ENCODE results near the gene ZNF91.
"Not testable (repeated sequence)": the region's sequence is repeated elsewhere in the genome, so short reads cannot be mapped to it uniquely, and the experiment has no call there.

Gene ZNF91

DNA sequence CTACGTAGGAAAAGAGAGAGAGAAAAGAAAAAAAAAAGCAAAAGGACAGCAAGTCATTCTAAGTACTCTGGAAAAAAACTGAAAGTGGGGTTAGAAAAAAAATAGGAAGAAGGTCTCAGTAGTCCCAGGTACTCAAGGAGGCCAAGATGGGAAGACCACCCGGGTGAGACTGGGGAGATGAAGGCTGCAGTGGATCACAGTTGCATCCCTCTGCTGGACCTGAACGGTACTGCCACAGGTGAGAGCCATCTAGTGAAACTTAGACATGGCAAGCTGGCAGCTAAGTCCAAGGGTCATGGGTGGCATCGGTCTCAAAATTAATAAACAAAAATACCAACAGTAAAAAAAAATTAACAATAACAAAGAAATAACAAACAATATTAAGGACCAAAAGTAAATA lies 41.0 kb upstream of the ZNF91 start:
- Histone ChIP-seq H3K27ac (replicated peaks) (no peak overlapping the region), H3K27me3 (ENCODE audit: insufficient read depth, poor library complexity, severe bottlenecking) (no peaks in the 10 kb centered on the region), H3K4me3 (replicated peaks; ENCODE audit: insufficient read depth, low read length) (no peak overlapping the region)
- TF ChIP-seq, protein P1, sequence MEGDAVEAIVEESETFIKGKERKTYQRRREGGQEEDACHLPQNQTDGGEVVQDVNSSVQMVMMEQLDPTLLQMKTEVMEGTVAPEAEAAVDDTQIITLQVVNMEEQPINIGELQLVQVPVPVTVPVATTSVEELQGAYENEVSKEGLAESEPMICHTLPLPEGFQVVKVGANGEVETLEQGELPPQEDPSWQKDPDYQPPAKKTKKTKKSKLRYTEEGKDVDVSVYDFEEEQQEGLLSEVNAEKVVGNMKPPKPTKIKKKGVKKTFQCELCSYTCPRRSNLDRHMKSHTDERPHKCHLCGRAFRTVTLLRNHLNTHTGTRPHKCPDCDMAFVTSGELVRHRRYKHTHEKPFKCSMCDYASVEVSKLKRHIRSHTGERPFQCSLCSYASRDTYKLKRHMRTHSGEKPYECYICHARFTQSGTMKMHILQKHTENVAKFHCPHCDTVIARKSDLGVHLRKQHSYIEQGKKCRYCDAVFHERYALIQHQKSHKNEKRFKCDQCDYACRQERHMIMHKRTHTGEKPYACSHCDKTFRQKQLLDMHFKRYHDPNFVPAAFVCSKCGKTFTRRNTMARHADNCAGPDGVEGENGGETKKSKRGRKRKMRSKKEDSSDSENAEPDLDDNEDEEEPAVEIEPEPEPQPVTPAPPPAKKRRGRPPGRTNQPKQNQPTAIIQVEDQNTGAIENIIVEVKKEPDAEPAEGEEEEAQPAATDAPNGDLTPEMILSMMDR (IDR thresholded peaks at IDR 0.05; ENCODE audit: insufficient read depth, low read length): no peak
- TF ChIP-seq, protein P2, sequence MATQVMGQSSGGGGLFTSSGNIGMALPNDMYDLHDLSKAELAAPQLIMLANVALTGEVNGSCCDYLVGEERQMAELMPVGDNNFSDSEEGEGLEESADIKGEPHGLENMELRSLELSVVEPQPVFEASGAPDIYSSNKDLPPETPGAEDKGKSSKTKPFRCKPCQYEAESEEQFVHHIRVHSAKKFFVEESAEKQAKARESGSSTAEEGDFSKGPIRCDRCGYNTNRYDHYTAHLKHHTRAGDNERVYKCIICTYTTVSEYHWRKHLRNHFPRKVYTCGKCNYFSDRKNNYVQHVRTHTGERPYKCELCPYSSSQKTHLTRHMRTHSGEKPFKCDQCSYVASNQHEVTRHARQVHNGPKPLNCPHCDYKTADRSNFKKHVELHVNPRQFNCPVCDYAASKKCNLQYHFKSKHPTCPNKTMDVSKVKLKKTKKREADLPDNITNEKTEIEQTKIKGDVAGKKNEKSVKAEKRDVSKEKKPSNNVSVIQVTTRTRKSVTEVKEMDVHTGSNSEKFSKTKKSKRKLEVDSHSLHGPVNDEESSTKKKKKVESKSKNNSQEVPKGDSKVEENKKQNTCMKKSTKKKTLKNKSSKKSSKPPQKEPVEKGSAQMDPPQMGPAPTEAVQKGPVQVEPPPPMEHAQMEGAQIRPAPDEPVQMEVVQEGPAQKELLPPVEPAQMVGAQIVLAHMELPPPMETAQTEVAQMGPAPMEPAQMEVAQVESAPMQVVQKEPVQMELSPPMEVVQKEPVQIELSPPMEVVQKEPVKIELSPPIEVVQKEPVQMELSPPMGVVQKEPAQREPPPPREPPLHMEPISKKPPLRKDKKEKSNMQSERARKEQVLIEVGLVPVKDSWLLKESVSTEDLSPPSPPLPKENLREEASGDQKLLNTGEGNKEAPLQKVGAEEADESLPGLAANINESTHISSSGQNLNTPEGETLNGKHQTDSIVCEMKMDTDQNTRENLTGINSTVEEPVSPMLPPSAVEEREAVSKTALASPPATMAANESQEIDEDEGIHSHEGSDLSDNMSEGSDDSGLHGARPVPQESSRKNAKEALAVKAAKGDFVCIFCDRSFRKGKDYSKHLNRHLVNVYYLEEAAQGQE (IDR thresholded peaks at IDR 0.05; ENCODE audit: insufficient replicate concordance, low read depth): no peak
- no peak for TF ChIP-seq POLR2AphosphoS5 (IDR thresholded peaks at IDR 0.05; ENCODE audit: low read depth)
- TF ChIP-seq SPI1 (IDR thresholded peaks at IDR 0.05; ENCODE audit: borderline replicate concordance, low read depth): no peak
- no peak for TF ChIP-seq GABPA (IDR thresholded peaks at IDR 0.05; ENCODE audit: low read depth)
- no peak for DNase-seq (ENCODE audit: low read depth in 1 of 2, low spot score in 1 of 2)

DNA sequence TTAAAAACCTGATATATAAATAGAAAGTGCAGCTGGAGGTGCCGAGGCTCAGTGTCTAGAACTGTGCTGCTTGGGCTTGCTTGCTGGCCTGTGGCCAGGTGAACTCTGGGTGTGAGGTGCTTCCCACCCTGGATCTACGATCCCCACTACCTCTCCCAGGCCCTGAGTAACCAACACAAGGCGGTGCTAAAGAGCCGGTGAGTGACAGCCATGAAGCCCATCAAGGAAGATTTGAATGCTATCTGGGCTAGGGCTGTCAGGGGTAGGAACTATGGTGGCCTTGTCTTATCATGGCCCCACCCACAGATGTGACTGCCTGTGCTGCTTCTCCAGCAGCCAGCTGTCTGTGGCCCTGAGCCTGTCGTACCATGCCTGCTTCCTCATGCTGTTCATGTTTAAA lies 25.6 kb upstream of the ZNF91 start:
- TF ChIP-seq GABPA (IDR thresholded peaks at IDR 0.05; ENCODE audit: low read depth) (no peak), SPI1 (IDR thresholded peaks at IDR 0.05; ENCODE audit: borderline replicate concordance, low read depth) (no peak), POLR2AphosphoS5 (IDR thresholded peaks at IDR 0.05; ENCODE audit: low read depth) (no peak)
- TF ChIP-seq, protein P2 (IDR thresholded peaks at IDR 0.05; ENCODE audit: insufficient replicate concordance, low read depth): no peak
- TF ChIP-seq, protein P1 (IDR thresholded peaks at IDR 0.05; ENCODE audit: insufficient read depth, low read length): no peak
- H3K27ac ChIP-seq (replicated peaks): no peak overlapping the region
- no peak overlapping the region for H3K4me3 ChIP-seq (replicated peaks; ENCODE audit: insufficient read depth, low read length)
- DNase-seq (ENCODE audit: low read depth in 1 of 2, low spot score in 1 of 2): no peak
- H3K27me3 ChIP-seq (ENCODE audit: insufficient read depth, poor library complexity, severe bottlenecking): no peaks in the 10 kb centered on the region

DNA sequence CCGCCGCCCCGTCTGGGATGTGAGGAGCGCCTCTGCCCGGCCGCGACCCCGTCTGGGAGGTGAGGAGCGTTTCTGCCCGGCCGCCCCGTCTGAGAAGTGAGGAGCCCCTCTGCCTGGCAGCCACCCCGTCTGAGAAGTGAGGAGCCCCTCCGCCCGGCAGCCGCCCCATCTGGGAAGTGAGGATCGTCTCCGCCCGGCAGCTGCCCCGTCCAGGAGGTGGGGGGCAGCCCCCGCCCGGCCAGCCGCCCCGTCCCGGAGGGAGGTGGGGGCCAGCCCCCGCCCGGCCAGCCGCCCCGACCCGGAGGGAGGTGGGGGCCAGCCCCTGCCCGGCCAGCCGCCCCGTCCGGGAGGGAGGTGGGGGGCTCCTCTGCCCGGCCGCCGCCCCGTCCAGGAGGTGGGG lies 24.0 kb upstream of the ZNF91 start:
- not testable (repeated sequence) for H3K27ac ChIP-seq (replicated peaks); H3K27me3 ChIP-seq (ENCODE audit: insufficient read depth, poor library complexity, severe bottlenecking); DNase-seq (ENCODE audit: low read depth in 1 of 2, low spot score in 1 of 2); H3K4me3 ChIP-seq (replicated peaks; ENCODE audit: insufficient read depth, low read length)

DNA sequence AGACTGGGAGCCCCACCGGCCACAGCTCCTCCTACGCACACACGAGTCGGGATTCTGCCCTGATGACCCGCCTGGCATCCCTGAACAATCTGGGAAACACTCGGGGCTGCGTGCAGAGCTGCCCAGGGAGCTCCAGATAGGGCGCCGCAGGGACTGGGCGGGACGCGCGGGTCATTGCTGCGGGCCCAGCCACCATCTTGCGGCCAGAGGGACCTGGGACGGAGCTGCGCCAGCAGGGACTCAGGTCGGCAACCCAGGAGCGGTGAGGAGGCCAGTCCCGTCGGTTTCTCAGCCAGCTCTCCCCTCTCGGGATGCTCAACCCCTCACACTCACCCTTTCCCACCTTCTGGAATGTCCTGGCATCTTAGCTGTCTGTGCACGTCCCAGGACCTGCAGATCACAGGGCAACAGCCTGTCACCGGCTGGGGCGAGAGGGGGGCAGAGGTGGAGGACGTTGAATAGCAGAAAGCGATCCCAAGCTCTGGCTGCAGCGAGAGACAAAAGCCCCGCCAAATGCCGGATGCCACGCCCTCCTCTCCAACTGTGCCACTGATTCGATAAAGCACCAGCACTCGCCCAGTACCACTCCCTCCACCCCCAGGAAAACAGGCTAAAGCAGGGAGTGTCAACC lies 20.4 kb upstream of the ZNF91 start:
- Histone ChIP-seq H3K27me3 (ENCODE audit: insufficient read depth, poor library complexity, severe bottlenecking) (no peaks in the 10 kb centered on the region), H3K4me3 (replicated peaks; ENCODE audit: insufficient read depth, low read length) (no peak overlapping the region), H3K27ac (replicated peaks) (no peak overlapping the region)
- TF ChIP-seq POLR2AphosphoS5 (IDR thresholded peaks at IDR 0.05; ENCODE audit: low read depth) (no peak), GABPA (IDR thresholded peaks at IDR 0.05; ENCODE audit: low read depth) (no peak), SPI1 (IDR thresholded peaks at IDR 0.05; ENCODE audit: borderline replicate concordance, low read depth) (no peak)
- TF ChIP-seq, protein P2 (IDR thresholded peaks at IDR 0.05; ENCODE audit: insufficient replicate concordance, low read depth): no peak
- TF ChIP-seq, protein P1 (IDR thresholded peaks at IDR 0.05; ENCODE audit: insufficient read depth, low read length): no peak
- no peak for DNase-seq (ENCODE audit: low read depth in 1 of 2, low spot score in 1 of 2)
